ENCODE measurements around the gene LARGE1.

LARGE1 gene

GRCh38 chr22:33913188-33913587 lies 7.1 kb downstream of the LARGE1 start:
- no peak for DNase-seq

- DNase-seq = no peak
These were observed 10.4 kb downstream of the LARGE1 start for GRCh38 chr22:33909911-33910310.

DNA sequence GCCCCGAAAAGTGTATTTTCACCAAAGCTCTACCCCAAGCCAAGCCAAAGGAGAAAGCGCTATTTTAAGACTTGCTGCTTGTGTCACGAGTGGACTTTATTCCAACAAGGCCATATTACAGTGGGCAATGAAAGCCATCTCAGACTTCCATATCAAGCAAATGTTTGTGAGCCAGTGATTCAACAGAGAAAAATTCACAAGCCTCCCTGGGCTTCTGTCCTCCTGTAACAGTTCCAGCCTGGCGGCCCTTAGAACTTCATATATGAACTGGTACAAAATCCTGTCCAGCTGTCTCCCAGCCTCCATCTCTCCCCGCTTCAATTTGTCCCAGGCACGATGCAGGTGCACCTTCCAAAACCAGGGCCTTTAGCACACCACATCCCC lies 11.2 kb downstream of the LARGE1 start:
- DNase-seq = no peak

GRCh38 chr22:33908171-33909074 lies 11.9 kb downstream of the LARGE1 start:
- no peak for DNase-seq

DNA sequence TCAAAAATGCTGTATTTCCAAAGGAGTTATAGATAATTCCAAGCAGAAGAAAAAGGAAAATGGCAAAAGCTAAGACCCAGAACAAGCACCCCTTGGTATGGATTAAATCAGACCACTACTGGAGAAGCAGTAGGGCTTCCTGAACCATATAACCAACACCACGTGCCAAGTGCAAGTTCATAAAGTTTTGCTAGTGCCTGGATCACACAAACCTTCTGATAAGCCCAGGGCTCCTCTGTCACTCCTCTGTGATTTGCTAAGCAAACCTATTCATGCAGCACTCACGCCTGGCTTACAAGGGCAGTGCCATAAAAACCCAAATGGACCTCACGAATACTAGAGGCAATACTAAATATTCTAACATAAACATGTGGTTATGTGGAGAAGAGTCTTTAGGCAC lies 13.3 kb downstream of the LARGE1 start:
- no peak for DNase-seq

DNA sequence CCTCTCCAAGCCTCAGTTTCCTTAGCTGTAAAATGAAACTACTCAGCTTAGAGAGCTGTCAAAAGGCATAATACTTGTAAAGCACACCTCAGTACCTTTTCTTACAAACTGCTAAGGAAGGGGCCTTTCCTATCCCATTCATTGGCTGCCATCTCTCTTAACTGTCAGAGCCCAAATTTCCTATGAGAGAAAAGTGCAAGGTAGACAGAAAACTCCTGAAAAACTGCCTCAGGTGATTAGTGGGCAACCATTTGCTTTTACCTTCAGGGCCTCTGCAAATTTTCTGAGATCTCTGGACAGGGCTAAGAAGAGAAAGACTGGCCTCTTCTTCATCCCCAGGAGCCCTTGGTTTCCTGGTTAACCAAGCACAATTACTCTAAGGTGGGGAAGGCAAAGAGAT lies 13.8 kb downstream of the LARGE1 start:
- no peak for DNase-seq

DNA sequence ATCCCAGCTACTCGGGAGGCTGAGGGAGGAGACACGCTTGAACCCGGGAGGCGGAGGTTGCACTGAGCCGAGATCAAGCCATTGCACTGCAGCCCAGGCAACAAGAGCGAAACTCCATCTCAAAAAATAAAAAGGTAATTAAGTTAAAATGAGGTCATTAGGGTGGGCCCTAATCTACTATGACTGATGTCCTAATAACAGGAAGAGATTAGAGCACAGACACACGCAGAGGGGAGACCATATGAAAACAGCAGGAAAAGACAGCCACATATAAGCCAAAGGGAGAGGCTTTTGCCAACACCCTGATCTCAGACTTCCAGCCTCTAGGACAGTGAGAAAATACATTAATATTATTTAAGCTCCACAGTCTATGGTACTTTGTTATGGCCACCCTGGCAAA lies 17.3 kb downstream of the LARGE1 start:
- no peak for DNase-seq

DNA sequence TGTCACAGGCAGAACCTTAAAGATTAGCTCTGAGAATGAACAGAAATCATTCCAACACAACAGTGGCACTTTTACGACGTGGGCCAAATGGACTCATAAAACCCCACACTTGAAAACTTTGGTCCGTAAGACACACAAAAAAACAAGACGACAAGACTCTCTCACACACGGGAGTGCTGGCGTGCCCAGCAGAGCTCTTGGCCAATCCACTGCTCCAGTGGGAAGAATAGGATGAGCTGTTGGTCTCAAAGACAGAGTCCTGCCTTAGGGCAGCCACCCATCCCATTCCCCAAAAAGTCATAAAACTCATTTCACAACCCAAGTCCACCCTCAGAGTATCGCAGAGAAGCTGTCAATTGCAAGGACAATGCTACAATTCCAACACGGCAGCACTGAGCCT lies 18.2 kb downstream of the LARGE1 start:
- no peak for DNase-seq

DNA sequence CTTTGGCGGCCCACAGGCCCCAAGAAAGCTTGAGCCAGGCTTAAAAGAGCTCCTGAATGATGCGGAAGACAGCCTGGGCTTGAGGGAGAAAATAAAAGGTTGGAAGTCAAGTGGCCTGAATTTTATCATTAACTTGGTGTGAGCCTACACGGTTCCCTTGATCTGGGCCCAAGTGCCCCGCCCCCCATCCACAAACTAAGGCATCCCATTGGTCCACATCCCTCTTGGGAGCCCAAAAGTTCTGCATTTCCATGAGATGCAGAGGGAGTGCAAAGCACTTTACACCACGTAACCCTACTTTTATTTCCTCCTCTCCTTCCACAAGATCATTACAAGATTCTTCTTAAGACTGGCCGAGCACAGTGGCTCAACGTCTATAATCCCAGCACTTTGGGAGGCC lies 22.2 kb downstream of the LARGE1 start:
- no peak for DNase-seq

DNA sequence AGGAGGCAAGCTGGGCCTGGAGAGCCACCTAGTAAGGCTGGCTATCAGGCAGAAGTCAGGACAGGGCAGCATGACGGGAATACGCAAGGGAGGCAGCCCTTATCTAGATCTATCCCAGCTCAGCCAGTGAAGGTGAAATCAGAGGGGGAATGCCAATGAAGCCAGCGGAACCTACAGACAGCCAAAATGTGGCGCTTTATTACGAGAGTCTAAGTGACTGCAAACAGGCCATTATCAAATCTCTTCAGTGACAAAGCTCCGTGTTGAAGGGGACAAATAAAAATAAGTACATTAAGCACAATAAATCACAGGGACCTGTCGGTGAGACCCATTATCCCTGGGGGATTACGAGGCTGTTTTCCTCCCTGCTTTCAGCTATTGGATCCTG lies 22.8 kb downstream of the LARGE1 start:
- no peak for DNase-seq

DNA sequence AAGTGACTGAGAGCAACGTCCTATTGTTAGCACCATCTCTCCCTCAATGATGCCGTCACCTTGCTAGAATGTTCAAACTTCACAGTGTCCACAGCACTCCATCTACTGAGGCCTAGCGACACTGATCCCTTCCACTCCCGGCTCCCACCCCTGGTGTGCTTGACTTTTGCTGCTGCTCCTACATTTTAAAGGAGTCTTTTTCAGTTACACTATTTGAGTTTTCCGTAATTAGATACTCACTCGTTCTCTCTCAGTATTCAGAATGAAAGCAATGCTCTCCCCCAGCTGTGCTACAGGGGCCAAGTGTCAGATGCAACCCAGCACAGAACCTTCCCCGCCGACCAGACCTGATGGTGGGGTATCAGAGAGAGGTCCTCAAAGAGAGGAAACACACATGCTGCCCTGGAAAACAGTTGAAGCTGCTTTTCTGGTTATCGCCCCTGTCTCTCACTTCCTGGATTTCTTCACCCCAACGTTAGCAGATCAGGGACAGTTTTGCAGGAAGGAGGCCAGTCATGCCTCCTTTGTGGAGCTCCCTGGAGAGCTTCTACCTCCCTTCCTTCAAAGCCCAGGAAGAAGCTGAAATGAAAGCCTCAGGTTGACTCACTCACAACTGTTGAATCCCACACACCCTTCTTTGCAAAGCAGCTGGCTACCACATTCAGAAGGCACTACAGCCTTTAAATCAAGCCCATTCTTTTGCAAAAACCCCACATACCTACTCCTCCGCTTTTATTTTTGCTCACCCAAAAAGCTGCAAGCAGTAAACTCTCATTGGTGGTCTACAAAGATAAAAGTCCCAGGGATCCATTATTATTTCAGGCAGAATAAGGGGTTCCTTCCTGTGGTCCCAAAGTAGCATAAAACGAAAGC lies 23.5 kb downstream of the LARGE1 start:
- no peak for DNase-seq

GRCh38 chr22:33896154-33896553 lies 24.1 kb downstream of the LARGE1 start:
- no peak for DNase-seq

GRCh38 chr22:33895444-33895843 lies 24.8 kb downstream of the LARGE1 start:
- no peak for DNase-seq

DNA sequence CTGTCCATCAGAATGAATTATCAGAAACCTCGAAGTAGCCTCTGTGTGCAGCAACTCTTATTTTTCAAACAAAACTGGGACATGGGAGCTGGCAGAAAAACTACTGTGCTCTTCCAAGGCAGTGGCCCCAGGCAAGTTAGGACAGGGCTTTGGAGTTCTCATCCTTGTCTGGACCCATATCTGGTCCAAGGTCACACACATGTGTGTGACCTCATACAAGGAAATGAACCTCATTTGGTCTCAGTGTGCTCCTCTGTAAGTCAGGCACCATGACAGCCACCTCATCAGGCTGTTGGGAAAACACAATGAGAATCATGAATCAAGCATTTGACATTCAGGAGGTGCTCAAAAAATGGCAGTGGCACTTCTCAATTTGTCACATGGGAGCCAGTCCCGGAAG lies 25.8 kb downstream of the LARGE1 start:
- DNase-seq = no peak

DNA sequence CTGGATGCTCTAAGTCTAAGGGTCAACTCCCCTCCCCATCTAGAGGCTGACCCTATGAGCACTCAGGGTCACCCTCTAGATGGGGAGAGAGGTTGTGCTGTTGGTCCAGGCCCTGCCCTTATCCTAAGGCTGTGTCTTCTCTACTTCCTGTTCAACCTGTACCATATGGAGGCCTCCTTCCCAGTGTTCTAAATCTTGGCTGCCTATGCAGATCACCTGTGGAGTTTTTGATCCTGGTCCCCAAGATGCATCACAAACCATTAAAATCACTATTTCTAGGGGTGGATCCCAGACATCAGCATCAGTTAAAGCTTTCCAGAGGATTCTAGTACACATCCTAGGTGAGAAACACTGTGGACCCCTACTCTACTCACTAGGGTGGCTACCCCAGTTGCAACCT lies 26.2 kb downstream of the LARGE1 start:
- DNase-seq = no peak

DNA sequence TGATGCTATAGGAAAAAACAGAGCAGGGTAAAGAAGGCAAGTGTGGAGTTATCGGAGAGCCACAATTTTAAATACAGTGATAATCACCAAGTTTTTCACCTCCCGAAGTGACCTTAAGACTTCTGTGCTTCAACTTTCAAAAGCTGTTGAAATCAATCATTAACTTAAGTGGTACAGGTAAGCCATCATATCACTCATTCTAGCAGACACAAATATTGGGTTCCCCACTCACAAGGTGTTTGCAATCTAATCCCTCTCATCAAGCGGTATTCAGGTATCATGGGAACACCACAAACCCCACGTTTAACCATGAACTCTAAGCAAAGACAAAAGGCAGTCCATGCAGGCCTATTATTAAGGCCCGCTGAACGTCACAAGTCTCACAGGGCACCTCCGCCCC lies 26.8 kb downstream of the LARGE1 start:
- DNase-seq = no peak

DNA sequence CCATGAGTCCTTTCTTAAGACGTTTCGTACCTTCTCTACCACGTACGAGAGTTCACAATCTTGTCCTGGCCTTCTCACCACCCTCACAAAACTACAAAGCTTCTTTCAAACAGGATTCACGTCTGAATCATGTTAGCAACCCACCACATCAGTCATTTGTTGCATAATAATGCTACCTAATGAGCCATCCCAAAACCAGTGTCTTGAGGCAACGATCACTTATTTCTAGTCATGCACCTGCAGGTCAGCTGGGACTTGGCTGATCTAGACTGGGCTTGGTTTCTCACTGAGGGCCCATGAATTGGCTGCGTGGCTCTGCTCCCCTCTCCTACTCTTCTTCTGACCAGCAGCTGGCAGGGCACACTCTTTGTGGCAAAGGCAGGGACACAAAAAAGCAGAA lies 28.3 kb downstream of the LARGE1 start:
- no peak for DNase-seq

GRCh38 chr22:33891455-33891854 lies 28.8 kb downstream of the LARGE1 start:
- DNase-seq = no peak

- DNase-seq = no peak
These were observed 30.5 kb downstream of the LARGE1 start for GRCh38 chr22:33889748-33890147.

- no peak for DNase-seq
These were observed 31.5 kb downstream of the LARGE1 start for GRCh38 chr22:33888821-33889220.

GRCh38 chr22:33887173-33887572 lies 33.1 kb downstream of the LARGE1 start:
- no peak for DNase-seq

- DNase-seq = no peak
These were observed 33.6 kb downstream of the LARGE1 start for GRCh38 chr22:33886696-33887095.

DNA sequence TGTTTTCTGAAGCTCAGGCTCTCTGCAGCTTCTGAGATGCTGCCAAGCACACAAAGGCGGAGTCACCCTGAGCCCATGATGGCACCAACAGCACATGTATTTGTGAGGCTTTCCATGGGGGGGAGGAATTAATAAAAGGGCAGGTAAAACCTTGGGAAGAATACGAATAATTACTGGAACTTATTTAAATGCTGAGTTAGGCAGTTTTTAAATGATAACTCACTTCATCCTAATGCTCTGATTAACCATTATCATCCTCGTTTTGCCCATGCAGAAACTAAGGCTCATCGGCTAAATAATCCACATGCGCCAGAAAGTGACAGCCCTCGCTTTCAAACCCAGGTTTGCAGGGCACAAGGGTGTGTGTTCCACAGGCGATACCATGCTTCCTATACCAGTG lies 35.4 kb downstream of the LARGE1 start:
- DNase-seq = no peak

Measured in hematopoietic multipotent progenitor cell treated with erythropoietin and hydrocortisone succinate and interleukin-3 and kit ligand, for 4 days (in vitro differentiated cells).